Measurements from ENCODE around the gene HEYL.

Gene HEYL

GRCh38 chr1:39642796-39643195 is 3.4 kb upstream of the HEYL start:
- no peak for DNase-seq (ENCODE audit: low read depth in 2 of 2, low spot score in 1 of 2)

GRCh38 chr1:39640861-39641260 is 1.4 kb upstream of the HEYL start:
- DNase-seq (ENCODE audit: low read depth in 2 of 2, low spot score in 1 of 2) = no peak

DNA sequence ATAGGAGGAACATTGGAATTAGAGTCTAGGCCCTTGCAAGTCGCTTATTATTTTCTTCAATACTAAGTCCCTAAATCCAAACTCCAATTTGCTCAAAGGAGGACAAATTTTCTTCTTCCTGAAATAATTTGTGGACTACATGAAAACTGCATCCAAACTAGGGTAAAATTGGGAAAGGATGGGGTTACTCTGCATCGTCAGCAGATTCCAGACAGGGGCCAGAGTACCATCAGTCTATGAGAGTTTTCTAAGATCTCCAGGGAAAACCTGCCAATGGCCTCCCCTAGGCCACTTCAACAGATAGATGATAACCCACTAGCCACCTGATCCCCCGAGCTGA is 508 bp downstream of the HEYL start:
- DNase-seq (ENCODE audit: low read depth in 2 of 2, low spot score in 1 of 2) = no peak

- no peak for DNase-seq (ENCODE audit: low read depth in 2 of 2, low spot score in 1 of 2)
Measured at GRCh38 chr1:39637361-39637760, 2.1 kb downstream of the HEYL start.

GRCh38 chr1:39635871-39636210 is 3.6 kb downstream of the HEYL start:
- DNase-seq (ENCODE audit: low read depth in 2 of 2, low spot score in 1 of 2) = no peak

DNA sequence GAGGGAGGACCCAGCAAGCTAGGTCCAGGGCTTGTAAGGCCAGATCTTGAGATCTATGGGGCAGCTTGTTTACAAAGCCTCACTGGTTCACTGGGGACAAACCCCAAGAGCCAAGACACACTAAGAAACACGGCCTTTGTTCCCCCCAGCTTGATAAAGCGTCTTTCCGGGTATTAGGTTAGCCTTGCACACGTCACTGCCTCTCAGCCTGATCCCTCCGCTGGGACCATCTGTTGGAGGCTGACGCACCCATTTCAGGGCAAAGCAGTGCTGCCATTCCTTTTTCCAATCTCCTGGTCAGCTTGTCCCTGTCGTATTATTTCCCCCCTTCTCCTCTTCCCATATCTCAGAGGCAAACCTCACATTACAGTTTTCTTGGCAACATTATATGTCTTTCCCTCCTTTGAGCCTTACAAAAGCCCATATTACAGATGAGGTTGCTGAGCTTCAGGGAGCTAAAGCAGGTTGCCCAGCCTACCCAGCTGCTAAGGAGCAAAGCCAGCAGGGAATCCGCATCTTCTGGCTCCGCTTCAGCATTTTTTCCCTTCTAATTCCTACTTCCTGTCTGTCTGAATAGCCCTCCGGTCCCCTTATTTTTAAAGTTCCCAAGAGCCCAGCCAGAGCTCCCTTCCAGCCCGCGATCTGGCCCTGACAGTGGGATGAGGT is 4.1 kb downstream of the HEYL start:
- DNase-seq (ENCODE audit: low read depth in 2 of 2, low spot score in 1 of 2) = no peak

DNA sequence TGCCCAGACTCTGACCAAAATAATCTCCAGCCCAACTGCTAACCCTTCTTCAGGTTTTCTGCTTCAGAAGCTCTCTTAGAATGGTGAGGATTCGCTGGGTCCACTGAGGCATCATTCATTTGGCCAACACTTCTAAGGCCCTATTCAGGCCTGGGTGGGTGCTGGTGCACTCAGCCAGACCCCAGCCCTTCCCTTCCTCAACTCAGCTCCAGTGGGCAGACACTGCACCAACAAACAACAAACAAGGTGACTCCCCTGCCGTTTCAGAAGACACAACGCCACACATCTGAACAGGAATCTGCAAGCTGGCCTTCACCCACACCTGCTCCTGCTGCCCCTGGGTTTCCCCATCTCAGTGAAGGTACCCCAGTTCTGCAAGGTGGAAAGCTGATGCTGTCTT is 6.0 kb downstream of the HEYL start:
- no peak for DNase-seq (ENCODE audit: low read depth in 2 of 2, low spot score in 1 of 2)

- no peak for DNase-seq (ENCODE audit: low read depth in 2 of 2, low spot score in 1 of 2)
Measured at GRCh38 chr1:39632682-39633417, 6.6 kb downstream of the HEYL start.

DNA sequence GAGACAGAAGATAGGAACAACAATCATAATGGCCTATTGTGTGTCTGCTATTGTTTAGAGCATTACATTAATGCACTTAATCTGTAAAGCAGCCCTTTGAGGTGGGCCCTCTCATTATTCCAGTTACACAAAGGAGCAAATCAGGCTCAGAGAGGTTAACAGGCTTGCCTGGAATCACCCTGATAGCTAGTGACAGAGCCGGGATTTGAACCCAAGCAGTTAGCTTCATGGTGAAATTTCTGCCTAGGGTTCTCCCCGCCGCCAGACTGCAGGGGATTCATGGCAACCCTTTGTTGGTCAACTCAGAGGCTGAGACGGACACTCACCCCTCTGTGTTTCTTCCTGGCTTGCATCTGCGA is 7.1 kb downstream of the HEYL start:
- DNase-seq (ENCODE audit: low read depth in 2 of 2, low spot score in 1 of 2) = no peak

- DNase-seq (ENCODE audit: low read depth in 2 of 2, low spot score in 1 of 2) = no peak
Measured at GRCh38 chr1:39631361-39632322, 7.8 kb downstream of the HEYL start.

DNA sequence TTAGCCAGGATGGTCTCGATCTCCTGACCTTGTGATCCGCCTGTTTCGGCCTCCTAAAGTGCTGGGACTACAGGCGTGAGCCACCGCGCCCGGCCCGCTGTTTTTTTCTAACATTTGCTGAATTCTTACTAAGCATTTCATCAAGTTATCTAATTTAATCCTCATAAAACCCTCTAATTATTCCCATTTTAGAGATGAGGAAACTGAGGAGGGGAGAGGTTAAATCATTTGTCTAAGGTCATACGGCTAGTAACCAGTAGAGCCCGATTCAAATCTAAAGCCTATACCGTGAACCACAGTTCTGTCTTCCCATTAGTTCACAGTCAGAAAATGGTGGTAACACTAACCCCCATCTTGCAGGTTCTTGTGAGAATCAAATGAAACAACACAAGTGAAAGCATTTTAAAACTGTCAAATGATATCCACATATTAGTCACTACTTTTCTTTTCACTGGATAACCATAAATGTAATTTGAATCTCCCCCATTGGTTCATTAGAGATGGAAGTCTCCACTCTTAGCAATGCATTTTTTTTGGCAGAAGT is 10.6 kb downstream of the HEYL start:
- DNase-seq (ENCODE audit: low read depth in 2 of 2, low spot score in 1 of 2) = no peak

GRCh38 chr1:39626646-39627045 is 12.8 kb downstream of the HEYL start:
- no peak for DNase-seq (ENCODE audit: low read depth in 2 of 2, low spot score in 1 of 2)

DNA sequence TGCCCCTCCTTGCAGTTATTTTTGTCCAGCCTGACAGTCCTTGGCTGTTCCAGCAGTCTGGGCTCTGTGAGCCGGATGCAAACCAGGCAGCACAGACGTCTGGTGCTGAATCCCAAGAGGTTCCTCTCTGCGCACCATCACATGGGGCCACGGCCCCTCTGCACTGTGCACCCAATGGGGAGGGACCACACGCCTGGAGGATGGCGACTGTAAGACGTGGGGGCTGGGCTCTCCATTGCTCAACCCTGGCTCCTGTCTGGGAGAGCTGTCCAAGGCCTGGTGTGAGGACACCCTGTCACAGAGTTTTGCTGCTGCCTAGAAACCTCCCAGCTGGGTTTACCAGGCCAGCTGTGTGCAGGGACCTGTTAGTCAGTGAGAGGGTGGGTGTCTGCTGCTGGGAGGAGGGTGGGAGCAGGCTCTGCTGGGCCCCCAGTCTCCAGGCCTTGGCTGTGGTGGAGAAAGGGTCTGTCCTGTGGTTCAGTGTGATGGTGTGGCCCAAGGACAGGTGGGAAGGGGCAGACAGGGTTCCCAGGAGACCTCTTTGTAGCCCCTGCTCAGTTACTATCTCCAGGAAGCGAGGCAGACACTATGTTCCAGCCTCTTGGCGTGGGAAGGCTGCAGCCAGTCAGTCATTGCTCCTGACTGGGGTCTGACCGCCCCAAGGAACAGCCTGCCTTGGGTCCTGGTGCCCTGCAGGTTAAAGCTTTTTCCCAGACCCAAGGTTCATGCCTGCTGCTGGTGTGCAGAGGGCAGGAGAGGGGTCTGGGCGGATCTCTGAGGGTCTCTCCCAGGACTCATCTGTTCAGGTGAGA is 13.8 kb downstream of the HEYL start:
- no peak for DNase-seq (ENCODE audit: low read depth in 2 of 2, low spot score in 1 of 2)

DNA sequence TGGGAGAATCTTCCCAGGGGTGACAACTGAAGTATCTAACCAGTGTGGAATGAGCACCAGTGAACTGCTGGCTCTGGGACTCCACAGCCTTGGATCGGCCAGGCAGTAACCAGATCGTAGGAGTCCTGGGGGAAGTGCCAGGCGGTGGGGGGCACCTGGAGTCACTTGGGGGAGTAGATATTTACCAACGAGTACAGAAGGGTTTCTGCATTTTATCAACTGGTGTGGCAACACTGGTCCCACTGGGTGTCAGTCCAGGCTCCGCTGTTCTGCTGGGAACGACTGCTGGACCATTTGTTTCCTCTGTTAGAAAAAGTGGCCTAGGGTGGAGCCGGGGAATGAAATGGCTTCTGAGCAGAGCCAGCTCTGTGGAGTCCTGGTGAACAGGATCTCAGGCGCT is 14.4 kb downstream of the HEYL start:
- no peak for DNase-seq (ENCODE audit: low read depth in 2 of 2, low spot score in 1 of 2)

DNA sequence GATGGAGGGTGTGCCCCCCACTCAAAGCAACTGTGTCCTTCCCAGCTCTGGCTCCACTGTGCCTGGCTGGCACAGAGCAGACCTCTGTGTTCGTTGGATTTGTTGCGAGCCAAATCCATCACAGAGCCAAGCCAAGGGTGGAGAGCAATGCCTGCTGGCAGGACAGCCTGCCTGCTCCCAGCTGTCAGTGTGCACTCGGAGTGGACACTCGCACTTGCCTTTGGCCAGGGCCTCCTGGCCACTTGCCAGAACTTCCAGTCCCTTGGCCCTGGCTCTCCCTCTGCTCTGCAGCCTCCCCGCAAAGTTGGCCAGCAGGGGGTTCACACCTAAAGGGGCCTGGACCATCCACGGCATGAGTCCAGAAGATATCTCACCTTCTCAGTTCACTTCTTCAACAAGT is 16.4 kb downstream of the HEYL start:
- DNase-seq (ENCODE audit: low read depth in 2 of 2, low spot score in 1 of 2) = no peak

DNA sequence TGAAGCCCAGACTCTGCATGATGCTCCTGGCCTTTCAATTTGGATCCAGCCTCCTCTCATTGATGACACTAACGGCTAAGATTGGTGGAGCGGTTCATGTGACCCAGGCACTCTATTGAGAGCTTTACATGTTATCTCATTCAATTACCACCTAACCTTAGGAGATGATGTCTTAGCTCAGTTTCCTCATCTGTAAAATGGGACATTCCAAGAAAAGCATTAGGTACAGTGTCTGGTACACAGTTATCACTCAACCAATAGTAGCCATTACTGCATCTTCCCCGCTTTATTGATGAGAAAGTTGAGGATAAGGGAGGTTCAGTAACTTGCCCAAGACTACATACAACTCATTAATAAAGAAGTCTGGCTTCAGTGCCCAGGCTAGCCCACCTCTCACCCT is 17.0 kb downstream of the HEYL start:
- DNase-seq (ENCODE audit: low read depth in 2 of 2, low spot score in 1 of 2) = no peak

- DNase-seq (ENCODE audit: low read depth in 2 of 2, low spot score in 1 of 2) = no peak
Measured at GRCh38 chr1:39620659-39621165, 18.7 kb downstream of the HEYL start.

GRCh38 chr1:39617488-39618049 is 21.9 kb downstream of the HEYL start:
- no peak for DNase-seq (ENCODE audit: low read depth in 2 of 2, low spot score in 1 of 2)

DNA sequence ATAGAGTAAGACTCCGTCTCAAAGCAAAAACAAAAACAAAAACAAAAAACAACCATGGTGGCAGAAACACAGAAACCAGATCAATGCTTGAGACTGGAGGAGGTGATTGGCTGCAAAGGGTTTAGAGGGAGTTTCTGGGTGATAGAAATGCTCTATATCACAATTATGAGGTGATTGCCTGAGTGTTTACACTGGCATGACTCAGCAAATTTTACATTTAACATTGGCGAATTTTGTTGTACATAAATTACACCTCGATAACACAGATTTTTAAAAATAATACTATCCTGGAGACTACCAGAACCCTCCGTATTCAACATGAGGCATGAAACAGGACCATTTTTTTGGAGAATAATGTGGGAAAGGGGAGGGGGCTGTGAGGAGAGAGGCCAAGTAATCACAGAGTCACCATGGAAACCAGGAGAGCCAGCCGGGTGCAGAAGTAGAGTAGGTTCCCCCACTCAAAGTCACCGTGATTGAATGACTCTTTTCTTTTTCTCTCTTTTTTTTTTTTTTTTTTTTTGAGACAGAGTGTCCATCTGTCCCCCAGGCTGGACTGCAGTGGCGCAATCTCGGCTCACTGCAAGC is 24.3 kb downstream of the HEYL start:
- no peak for DNase-seq (ENCODE audit: low read depth in 2 of 2, low spot score in 1 of 2)

- no peak for DNase-seq (ENCODE audit: low read depth in 2 of 2, low spot score in 1 of 2)
Measured at GRCh38 chr1:39614488-39614887, 25.0 kb downstream of the HEYL start.
